Nephron (organoid): ENCODE data around the gene MYOF.
"Not testable (repeated sequence)": the region's sequence is repeated elsewhere in the genome, so short reads cannot be mapped to it uniquely, and the experiment has no call there.

Experiments used
- H3K27ac Mint-ChIP-seq, 3 experiments: 2 replicates each; pipeline ENCODE4 v1.8.0; 2020; ENCODE audit warnings: mixed read lengths in 3 of 3, mild to moderate bottlenecking in 2 of 3, moderate library complexity in 1 of 3
- H3K27me3 Mint-ChIP-seq: 2 replicates; pipeline ENCODE4 v1.8.0; 2021; ENCODE audit warnings: low read depth, mild to moderate bottlenecking, moderate library complexity, mixed read lengths
- H3K36me3 Mint-ChIP-seq: 2 replicates; pipeline ENCODE4 v1.8.0; 2020; ENCODE audit warnings: low read depth, mixed read lengths
- H3K4me1 Mint-ChIP-seq: 2 replicates; pipeline ENCODE4 v1.8.0; 2020; ENCODE audit warnings: mixed read lengths
- H3K4me3 Mint-ChIP-seq, 3 experiments: 2 replicates each; pipeline ENCODE4 v1.8.0; 2020; ENCODE audit warnings: mild to moderate bottlenecking in 3 of 3, mixed read lengths in 3 of 3, moderate library complexity in 2 of 3
- H3K9me3 Mint-ChIP-seq: 2 replicates; pipeline ENCODE4 v1.8.0; 2020; ENCODE audit warnings: mixed read lengths
- TF ChIP-seq, protein P1 (sequence below), 3 experiments: fragments of 200-600 bp; sonication (generic); IDR thresholded peaks; one replicate each; pipeline ENCODE4 v1.5.0; 2021; ENCODE audit warnings: antibody characterized with exemption in 3 of 3; ENCODE audit not compliant: unreplicated experiment in 3 of 3

The MYOF gene

DNA sequence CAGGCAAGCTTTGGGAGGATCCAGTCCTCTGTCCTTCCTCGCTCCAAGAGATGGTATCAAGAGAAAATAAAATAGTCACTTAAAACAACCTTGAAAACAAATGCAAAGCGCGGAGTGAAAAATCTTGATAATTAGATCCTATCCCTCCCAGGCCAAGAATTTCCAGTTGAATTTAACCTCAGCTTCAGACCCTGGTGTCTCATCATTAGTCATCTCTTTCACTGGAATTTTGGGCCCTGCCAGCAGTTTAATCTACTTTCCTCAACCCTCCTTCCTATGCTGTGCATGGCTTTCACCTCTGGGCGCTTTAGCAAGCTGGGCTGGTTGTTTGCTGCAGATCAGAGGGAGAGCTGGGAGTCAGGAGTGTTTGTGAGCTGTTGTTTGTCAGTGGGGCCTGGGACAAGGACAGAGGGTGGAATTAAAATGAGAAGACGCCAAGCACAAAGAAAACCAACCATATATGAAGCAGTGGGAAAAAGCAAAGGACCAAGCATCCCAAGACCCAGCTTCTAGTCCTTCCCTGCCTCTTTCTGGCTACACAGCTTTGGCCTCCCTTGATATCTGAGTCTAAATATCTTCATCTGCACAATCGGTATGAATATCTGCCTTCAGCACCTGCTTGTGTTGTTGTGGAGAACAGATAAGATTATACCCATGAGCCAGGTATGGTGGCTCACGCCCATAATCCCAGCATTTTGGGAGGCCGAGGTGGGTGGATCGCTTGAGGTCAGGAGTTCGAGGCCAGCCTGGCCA lies 13.5 kb downstream of the MYOF start:
- Mint-ChIP-seq H3K27me3 (no peaks in the 10 kb centered on the region), H3K36me3 (no peaks in the 10 kb centered on the region), H3K27ac (peak overlapping the region; percentile 39 to 79 (median 40)), H3K4me3 (no peak overlapping the region), H3K9me3 (no peaks in the 10 kb centered on the region), H3K4me1 (peaks cover 23% of the 10 kb centered on the region)
- TF ChIP-seq, protein P1, sequence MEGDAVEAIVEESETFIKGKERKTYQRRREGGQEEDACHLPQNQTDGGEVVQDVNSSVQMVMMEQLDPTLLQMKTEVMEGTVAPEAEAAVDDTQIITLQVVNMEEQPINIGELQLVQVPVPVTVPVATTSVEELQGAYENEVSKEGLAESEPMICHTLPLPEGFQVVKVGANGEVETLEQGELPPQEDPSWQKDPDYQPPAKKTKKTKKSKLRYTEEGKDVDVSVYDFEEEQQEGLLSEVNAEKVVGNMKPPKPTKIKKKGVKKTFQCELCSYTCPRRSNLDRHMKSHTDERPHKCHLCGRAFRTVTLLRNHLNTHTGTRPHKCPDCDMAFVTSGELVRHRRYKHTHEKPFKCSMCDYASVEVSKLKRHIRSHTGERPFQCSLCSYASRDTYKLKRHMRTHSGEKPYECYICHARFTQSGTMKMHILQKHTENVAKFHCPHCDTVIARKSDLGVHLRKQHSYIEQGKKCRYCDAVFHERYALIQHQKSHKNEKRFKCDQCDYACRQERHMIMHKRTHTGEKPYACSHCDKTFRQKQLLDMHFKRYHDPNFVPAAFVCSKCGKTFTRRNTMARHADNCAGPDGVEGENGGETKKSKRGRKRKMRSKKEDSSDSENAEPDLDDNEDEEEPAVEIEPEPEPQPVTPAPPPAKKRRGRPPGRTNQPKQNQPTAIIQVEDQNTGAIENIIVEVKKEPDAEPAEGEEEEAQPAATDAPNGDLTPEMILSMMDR (IDR thresholded peaks at IDR 0.05; ENCODE audit: unreplicated experiment in 3 of 3) = no peak

GRCh38 chr10:93467635-93468034 lies 14.5 kb downstream of the MYOF start:
- not testable (repeated sequence) for H3K36me3 Mint-ChIP-seq, H3K27me3 Mint-ChIP-seq, H3K9me3 Mint-ChIP-seq, H3K4me3 Mint-ChIP-seq, H3K27ac Mint-ChIP-seq
- peaks cover 29% of the 10 kb centered on the region for H3K4me1 Mint-ChIP-seq

DNA sequence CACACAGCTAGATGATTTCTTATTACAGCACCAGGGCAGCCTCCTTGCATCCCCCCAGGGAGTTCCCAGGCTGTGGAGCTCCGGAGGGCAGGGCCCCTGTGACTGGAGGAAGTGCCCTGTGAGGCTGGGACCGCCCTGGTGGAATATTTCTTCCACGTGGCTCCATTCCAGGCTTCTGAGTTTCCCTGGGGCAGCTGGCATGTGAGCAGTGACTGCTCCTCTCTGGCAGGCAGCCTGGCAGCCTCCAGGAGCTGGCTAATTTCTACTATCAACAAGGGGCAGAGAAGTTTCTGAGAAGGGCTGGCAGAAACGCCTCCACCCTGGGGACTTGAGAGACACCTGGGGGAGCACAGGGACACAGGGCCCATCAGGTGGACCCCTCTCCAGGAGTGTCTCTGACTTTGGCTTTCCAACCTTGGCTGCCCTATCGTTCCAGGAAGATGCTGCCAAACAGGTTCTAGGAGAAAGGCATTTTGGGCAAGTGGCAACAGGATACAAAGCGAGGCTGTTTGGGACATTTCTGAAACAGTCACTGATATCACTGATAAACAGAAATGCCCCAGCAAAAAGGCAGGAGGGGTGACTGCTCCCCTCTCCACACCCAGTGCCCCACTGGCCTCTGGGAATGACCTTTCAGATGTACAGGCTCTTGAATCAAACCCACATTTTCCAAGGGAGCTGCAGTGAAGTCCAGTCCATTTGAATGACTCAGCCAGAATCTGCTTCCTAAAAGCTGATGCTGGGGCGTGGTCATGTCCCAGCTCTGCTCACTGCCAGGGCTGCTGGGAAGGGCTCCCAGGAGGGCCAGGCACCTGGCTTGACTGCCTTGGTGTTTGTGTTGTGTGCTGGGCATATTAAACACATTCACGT lies 16.1 kb downstream of the MYOF start:
- Mint-ChIP-seq H3K4me1 (peaks cover 40% of the 10 kb centered on the region), H3K4me3 (no peak overlapping the region), H3K27ac (peak overlapping the region; percentile 46 to 69 (median 49)), H3K27me3 (no peaks in the 10 kb centered on the region), H3K9me3 (no peaks in the 10 kb centered on the region), H3K36me3 (no peaks in the 10 kb centered on the region)
- TF ChIP-seq, protein P1 (IDR thresholded peaks at IDR 0.05; ENCODE audit: unreplicated experiment in 3 of 3) = no peak

DNA sequence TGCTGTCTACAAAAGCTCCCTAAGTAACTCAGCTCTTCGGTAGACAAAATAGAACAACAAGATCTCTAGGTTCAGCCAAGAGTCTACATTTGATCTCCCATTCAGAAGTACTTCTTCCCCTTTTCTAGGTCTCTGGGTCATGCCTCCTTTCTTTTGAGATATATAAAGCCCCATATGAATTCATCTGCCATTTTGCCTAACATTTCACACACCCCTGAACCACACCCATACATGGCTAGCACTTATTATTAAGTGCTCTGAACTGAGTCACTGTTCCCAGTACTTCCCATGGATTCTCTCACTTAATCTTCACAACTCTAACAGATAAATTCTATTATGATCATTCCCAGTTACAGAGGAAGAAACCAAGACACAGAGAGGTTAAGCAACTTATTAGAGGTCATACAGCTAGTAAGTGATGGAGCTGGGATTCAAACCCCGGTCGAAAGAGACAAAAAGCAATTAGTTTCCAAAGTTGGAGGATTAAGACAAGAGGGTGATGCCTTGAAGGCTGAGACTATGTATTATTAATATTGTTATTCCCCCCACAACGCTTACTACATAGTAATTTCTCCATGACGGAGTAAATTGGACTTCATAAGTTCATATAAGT lies 17.3 kb downstream of the MYOF start:
- TF ChIP-seq, protein P1 (IDR thresholded peaks at IDR 0.05; ENCODE audit: unreplicated experiment in 3 of 3) = no peak
- H3K27ac Mint-ChIP-seq = peak overlapping the region in 2 of 3 experiments; percentile 69
- H3K27me3 Mint-ChIP-seq = no peaks in the 10 kb centered on the region

GRCh38 chr10:93463723-93464476 lies 18.2 kb downstream of the MYOF start:
- Mint-ChIP-seq H3K4me3 (no peak overlapping the region), H3K9me3 (no peaks in the 10 kb centered on the region), H3K36me3 (peaks cover 5% of the 10 kb centered on the region), H3K27me3 (no peaks in the 10 kb centered on the region), H3K4me1 (peaks cover 56% of the 10 kb centered on the region), H3K27ac (peak overlapping the region; percentile 34 to 69 (median 69))
- TF ChIP-seq, protein P1 (IDR thresholded peaks at IDR 0.05; ENCODE audit: unreplicated experiment in 3 of 3) = no peak

More for the DNA sequence above, 17.3 kb downstream of the MYOF start:
- Mint-ChIP-seq H3K4me1 (peaks cover 46% of the 10 kb centered on the region), H3K36me3 (peaks cover 2% of the 10 kb centered on the region), H3K4me3 (no peak overlapping the region), H3K9me3 (no peaks in the 10 kb centered on the region)
